ENCODE measurements around the gene TESK2. TPM values are rescaled to one million over a fixed set of nuclear protein-coding genes. Genes with fewer than 3 reads are reported as not detected.

Gene TESK2
- total RNA-seq, 2 donors from 2014 or later, result 5.9 to 8.8 TPM

- Mint-ChIP-seq H3K9me3 (no peaks in the 10 kb centered on the region), H3K27me3 (ENCODE audit: low read depth) (no peaks in the 10 kb centered on the region), H3K4me3 (no peak overlapping the region), H3K36me3 (ENCODE audit: insufficient read depth in 2 of 2) (peaks cover 10 to 18% of the 10 kb centered on the region in 2 donors), H3K4me1 (ENCODE audit: low read depth) (peaks cover 32% of the 10 kb centered on the region), H3K27ac (no peak overlapping the region)
- DNase-seq (no peak), ATAC-seq (replicated peaks in 1 of 2) (no peak)
Observed at GRCh38 chr1:45344499-45344898, 146.5 kb downstream of the TESK2 start.

- ATAC-seq (replicated peaks in 1 of 2), result no peak
Observed at GRCh38 chr1:45340816-45341466, 150.0 kb downstream of the TESK2 start.

GRCh38 chr1:45339789-45340558 is 151.0 kb downstream of the TESK2 start, which contains the start of the genes MUTYH and TOE1:
Gene MUTYH, minus strand, starts transcription at chr1:45340440. Its CDS starts 5,935 bp downstream, at chr1:45334505.
Gene TOE1, plus strand, starts transcription at chr1:45340170. Its CDS starts 83 bp downstream, at chr1:45340253.
- H3K9me3 Mint-ChIP-seq, result peaks cover 0 to 2% of the 10 kb centered on the region in 2 donors
- H3K4me3 Mint-ChIP-seq, result peak within 1 kb of the TSS; percentile 91 to 100
- peaks cover 21 to 25% of the 10 kb centered on the region in 2 donors for H3K36me3 Mint-ChIP-seq (ENCODE audit: insufficient read depth in 2 of 2)
- H3K27me3 Mint-ChIP-seq (ENCODE audit: low read depth), result no peaks in the 10 kb centered on the region
- peak within 1 kb of the TSS; percentile 92 for H3K27ac Mint-ChIP-seq
- DNase-seq, result peak; percentile 96 to 98
- peak; percentile 86 to 88 for ATAC-seq (replicated peaks in 1 of 2)
- peaks cover 51% of the 10 kb centered on the region for H3K4me1 Mint-ChIP-seq (ENCODE audit: low read depth)

More at GRCh38 chr1:45340816-45341466, 150.0 kb downstream of the TESK2 start:
- Mint-ChIP-seq H3K27ac (peak overlapping the region; percentile 92), H3K27me3 (ENCODE audit: low read depth) (no peaks in the 10 kb centered on the region), H3K4me1 (ENCODE audit: low read depth) (peaks cover 46% of the 10 kb centered on the region), H3K4me3 (peak overlapping the region; percentile 91 to 100), H3K36me3 (ENCODE audit: insufficient read depth in 2 of 2) (peaks cover 21 to 25% of the 10 kb centered on the region in 2 donors), H3K9me3 (peaks cover 0 to 2% of the 10 kb centered on the region in 2 donors)
- DNase-seq, result peak in 1 of 2 donors; percentile 37

- Mint-ChIP-seq H3K4me1 (ENCODE audit: low read depth) (peaks cover 51% of the 10 kb centered on the region), H3K4me3 (peak overlapping the region in 1 of 2 donors; percentile 91), H3K27ac (peak overlapping the region; percentile 70), H3K36me3 (ENCODE audit: insufficient read depth in 2 of 2) (peaks cover 21 to 22% of the 10 kb centered on the region in 2 donors), H3K27me3 (ENCODE audit: low read depth) (no peaks in the 10 kb centered on the region), H3K9me3 (peaks cover 0 to 2% of the 10 kb centered on the region in 2 donors)
- DNase-seq (no peak), ATAC-seq (replicated peaks in 1 of 2) (no peak)
Observed at GRCh38 chr1:45337630-45338325, 153.2 kb downstream of the TESK2 start.

- Mint-ChIP-seq H3K27ac (peak overlapping the region; percentile 13), H3K9me3 (peaks cover 0 to 2% of the 10 kb centered on the region in 2 donors), H3K4me3 (no peak overlapping the region), H3K27me3 (ENCODE audit: low read depth) (no peaks in the 10 kb centered on the region), H3K36me3 (ENCODE audit: insufficient read depth in 2 of 2) (peaks cover 15 to 20% of the 10 kb centered on the region in 2 donors), H3K4me1 (ENCODE audit: low read depth) (peaks cover 35% of the 10 kb centered on the region)
- DNase-seq (no peak), ATAC-seq (replicated peaks in 1 of 2) (no peak)
Observed at GRCh38 chr1:45335855-45336324, 155.1 kb downstream of the TESK2 start.

GRCh38 chr1:45334308-45335245 is 156.4 kb downstream of the TESK2 start:
- Mint-ChIP-seq H3K27ac (no peak overlapping the region), H3K4me1 (ENCODE audit: low read depth) (peaks cover 28% of the 10 kb centered on the region), H3K36me3 (ENCODE audit: insufficient read depth in 2 of 2) (peaks cover 12 to 15% of the 10 kb centered on the region in 2 donors), H3K27me3 (ENCODE audit: low read depth) (no peaks in the 10 kb centered on the region), H3K4me3 (no peak overlapping the region), H3K9me3 (peaks cover 0 to 2% of the 10 kb centered on the region in 2 donors)
- ATAC-seq (replicated peaks in 1 of 2), result no peak
- no peak for DNase-seq

GRCh38 chr1:45332346-45332720 is 158.6 kb downstream of the TESK2 start:
- H3K9me3 Mint-ChIP-seq, result no peaks in the 10 kb centered on the region
- no peak for ATAC-seq (replicated peaks in 1 of 2)

GRCh38 chr1:45331436-45332345 is 159.3 kb downstream of the TESK2 start:
- peaks cover 27% of the 10 kb centered on the region for H3K4me1 Mint-ChIP-seq (ENCODE audit: low read depth)
- H3K9me3 Mint-ChIP-seq, result no peaks in the 10 kb centered on the region
- no peak overlapping the region for H3K4me3 Mint-ChIP-seq
- no peaks in the 10 kb centered on the region for H3K27me3 Mint-ChIP-seq (ENCODE audit: low read depth)
- H3K36me3 Mint-ChIP-seq (ENCODE audit: insufficient read depth in 2 of 2), result peaks cover 0 to 8% of the 10 kb centered on the region in 2 donors
- DNase-seq (no peak), ATAC-seq (replicated peaks in 1 of 2) (no peak)
- no peak overlapping the region for H3K27ac Mint-ChIP-seq

More at GRCh38 chr1:45332346-45332720, 158.6 kb downstream of the TESK2 start:
- Mint-ChIP-seq H3K27ac (no peak overlapping the region), H3K36me3 (ENCODE audit: insufficient read depth in 2 of 2) (peaks cover 0 to 8% of the 10 kb centered on the region in 2 donors), H3K4me3 (no peak overlapping the region), H3K4me1 (ENCODE audit: low read depth) (peaks cover 27% of the 10 kb centered on the region), H3K27me3 (ENCODE audit: low read depth) (no peaks in the 10 kb centered on the region)
- no peak for DNase-seq

GRCh38 chr1:45329445-45329844 is 161.5 kb downstream of the TESK2 start:
- H3K4me1 Mint-ChIP-seq (ENCODE audit: low read depth), result peaks cover 32% of the 10 kb centered on the region

GRCh38 chr1:45328680-45329079 is 162.3 kb downstream of the TESK2 start:
- Mint-ChIP-seq H3K4me3 (peak overlapping the region; percentile 66 to 87), H3K27ac (peak overlapping the region; percentile 79), H3K27me3 (ENCODE audit: low read depth) (no peaks in the 10 kb centered on the region), H3K4me1 (ENCODE audit: low read depth) (peaks cover 32% of the 10 kb centered on the region), H3K9me3 (no peaks in the 10 kb centered on the region), H3K36me3 (ENCODE audit: insufficient read depth in 2 of 2) (peaks cover 0 to 8% of the 10 kb centered on the region in 2 donors)
- ATAC-seq (replicated peaks in 1 of 2), result no peak
- DNase-seq, result no peak

More at GRCh38 chr1:45329445-45329844, 161.5 kb downstream of the TESK2 start:
- no peaks in the 10 kb centered on the region for H3K27me3 Mint-ChIP-seq (ENCODE audit: low read depth)
- peaks cover 0 to 8% of the 10 kb centered on the region in 2 donors for H3K36me3 Mint-ChIP-seq (ENCODE audit: insufficient read depth in 2 of 2)
- H3K4me3 Mint-ChIP-seq, result peak overlapping the region in 1 of 2 donors; percentile 25
- no peak for ATAC-seq (replicated peaks in 1 of 2)
- H3K9me3 Mint-ChIP-seq, result no peaks in the 10 kb centered on the region
- no peak for DNase-seq
- no peak overlapping the region for H3K27ac Mint-ChIP-seq

All from activated T-cell treated with anti-CD3 and anti-CD28 coated beads, Interleukin-2, amount 50 U/mL, for 72 hours (primary cell).